ENCODE measurements around the gene SPTBN1.

The SPTBN1 gene

DNA sequence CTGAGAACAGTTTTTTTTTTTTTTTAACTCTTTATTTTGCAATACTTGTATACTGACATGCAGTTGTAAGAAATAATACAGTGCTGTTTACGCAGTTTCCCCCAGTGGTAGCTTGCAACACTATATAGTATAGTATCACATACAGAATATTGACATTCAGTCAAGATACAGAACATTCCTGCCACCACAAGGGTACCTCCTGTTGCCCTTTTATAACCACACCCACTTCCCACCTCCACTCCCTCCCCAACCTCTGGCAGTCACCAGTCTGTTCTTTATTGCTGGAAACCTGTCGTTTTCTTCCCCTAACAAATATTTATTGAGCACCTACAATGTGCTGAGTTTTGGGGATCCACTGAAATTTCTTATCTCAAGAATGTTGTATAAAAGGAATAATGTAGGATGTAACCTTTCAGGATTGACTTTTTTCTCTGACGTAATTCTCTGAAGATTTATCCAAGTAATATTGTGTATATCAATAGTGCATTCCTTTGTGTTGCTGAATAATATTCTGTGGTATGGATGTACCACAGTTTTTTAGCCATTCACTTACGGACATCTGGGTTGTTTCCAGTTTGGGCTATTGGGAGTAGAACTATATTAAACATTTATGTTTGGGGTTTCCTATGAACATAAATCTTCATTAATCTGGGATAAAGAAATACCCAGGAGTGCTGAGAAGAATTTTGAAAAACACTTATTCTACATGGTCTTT is 215.9 kb downstream of the SPTBN1 start:
- Histone ChIP-seq H3K27ac (ENCODE audit: low read depth, low read length) (no peak overlapping the region), H3K9ac (ENCODE audit: low read depth, low read length) (no peak overlapping the region), H3K9me3 (ENCODE audit: insufficient read depth, low read depth, low read length) (no peaks in the 10 kb centered on the region), H3K4me1 (ENCODE audit: insufficient read depth, low read length) (peaks cover 9% of the 10 kb centered on the region; the same call in 1 of the 2 replicates), H3K4me3 (ENCODE audit: low read length) (no peak overlapping the region), H3K27me3 (ENCODE audit: insufficient read depth, low read length) (no peaks in the 10 kb centered on the region), H3K36me3 (ENCODE audit: insufficient read depth, low read length) (peaks cover 44% of the 10 kb centered on the region)
- 93% methylated on average over 4 of the region's 4 CpGs for WGBS

DNA sequence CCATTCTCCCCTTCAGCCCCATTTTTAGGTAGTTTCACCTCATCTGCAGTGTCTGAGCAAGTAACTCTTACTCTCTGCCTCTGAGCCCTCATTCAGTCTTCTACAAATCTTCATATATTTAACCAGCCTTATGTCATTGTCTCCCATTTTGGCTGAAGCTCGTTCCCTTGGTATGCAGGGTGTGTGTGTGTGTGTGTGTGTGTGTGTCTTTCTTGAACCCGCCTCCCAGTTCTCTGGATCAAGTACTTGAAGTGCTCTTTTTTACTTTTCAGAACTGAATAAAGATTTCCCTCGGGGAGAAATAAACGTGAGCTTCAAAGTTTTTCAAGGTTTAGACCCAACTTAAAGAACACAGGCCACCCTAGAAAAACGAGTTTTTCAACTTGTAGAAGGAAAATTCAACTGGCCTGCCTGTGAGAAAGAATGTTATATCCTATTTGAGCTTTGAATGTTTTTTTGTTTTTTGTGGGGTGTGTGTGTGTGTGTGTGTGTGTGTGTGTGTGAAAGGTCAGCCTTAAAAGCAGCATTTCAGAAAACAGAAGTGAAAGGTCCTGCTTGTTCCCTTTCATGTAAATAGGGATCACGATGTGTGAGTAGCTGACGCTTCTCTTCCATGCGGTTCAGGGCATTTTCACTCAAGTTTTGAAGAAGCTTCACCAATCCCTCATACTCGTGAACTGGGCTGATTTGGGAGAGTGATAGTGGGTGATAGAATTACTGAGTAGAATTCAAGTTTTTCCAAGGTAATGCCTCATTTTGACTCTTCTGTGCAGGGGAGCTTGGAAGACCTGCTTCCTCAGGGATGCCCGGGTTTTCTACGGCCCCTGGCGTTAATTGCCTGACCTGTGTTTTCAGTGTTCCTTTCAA is 216.7 kb downstream of the SPTBN1 start:
- Histone ChIP-seq H3K9ac (ENCODE audit: low read depth, low read length) (no peak overlapping the region), H3K36me3 (ENCODE audit: insufficient read depth, low read length) (peaks cover 36% of the 10 kb centered on the region), H3K27ac (ENCODE audit: low read depth, low read length) (no peak overlapping the region), H3K4me3 (ENCODE audit: low read length) (no peak overlapping the region), H3K27me3 (ENCODE audit: insufficient read depth, low read length) (no peaks in the 10 kb centered on the region), H3K9me3 (ENCODE audit: insufficient read depth, low read depth, low read length) (no peaks in the 10 kb centered on the region), H3K4me1 (ENCODE audit: insufficient read depth, low read length) (peaks cover 9% of the 10 kb centered on the region; the same call in 1 of the 2 replicates)
- WGBS = 89% methylated on average over 12 of the region's 12 CpGs

DNA sequence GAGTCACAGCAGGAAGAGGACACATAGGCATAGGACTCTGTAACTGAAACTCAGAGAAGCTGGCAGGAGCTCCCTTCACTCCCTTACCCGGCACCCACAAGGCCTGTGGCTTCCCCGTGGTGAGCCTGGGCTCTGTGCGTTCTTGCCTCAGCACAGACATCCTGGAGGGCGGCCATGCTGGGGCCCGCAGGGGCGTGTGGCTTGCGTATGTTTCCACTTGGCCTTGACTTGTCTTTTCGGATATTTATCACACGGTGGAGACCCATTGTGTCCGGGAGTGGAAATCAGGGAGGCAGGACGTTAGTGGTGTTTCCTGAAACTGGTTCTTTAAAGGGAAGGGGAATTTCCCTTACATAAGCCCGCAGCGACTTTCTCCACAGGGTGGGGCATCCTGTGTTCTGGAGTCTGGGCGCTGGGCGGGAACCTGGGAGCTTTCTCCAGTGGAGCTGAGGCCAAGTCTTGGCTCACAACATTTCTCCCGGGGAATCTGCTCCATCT is 217.4 kb downstream of the SPTBN1 start:
- Histone ChIP-seq H3K4me3 (ENCODE audit: low read length) (no peak overlapping the region), H3K9ac (ENCODE audit: low read depth, low read length) (no peak overlapping the region), H3K27ac (ENCODE audit: low read depth, low read length) (no peak overlapping the region), H3K4me1 (ENCODE audit: insufficient read depth, low read length) (peaks cover 9% of the 10 kb centered on the region; the same call in 1 of the 2 replicates), H3K36me3 (ENCODE audit: insufficient read depth, low read length) (peaks cover 29% of the 10 kb centered on the region), H3K27me3 (ENCODE audit: insufficient read depth, low read length) (no peaks in the 10 kb centered on the region), H3K9me3 (ENCODE audit: insufficient read depth, low read depth, low read length) (no peaks in the 10 kb centered on the region)
- WGBS = 90% methylated on average over 16 of the region's 16 CpGs

DNA sequence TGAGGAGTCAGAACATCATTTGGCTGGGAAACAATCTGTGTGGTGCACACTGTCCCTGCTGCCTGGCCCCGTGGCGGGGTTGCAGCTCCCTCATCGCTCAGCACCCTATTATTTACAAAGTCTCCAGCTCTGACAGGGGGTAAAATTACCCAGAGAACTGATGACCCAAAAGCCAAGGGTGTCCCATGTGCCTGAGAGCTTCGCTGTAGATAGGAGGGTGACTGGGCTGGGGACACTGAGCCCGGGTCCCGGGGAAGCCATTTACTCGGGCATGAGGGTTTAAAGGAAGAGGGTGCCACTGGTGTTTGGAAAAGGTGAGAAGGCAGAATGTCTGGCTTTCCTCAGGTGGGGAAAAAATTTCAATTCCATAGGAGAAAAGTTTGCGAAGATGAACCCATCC is 219.2 kb downstream of the SPTBN1 start:
- Histone ChIP-seq H3K4me1 (ENCODE audit: insufficient read depth, low read length) (peaks cover 9% of the 10 kb centered on the region; the same call in 1 of the 2 replicates), H3K27ac (ENCODE audit: low read depth, low read length) (no peak overlapping the region), H3K27me3 (ENCODE audit: insufficient read depth, low read length) (no peaks in the 10 kb centered on the region), H3K9me3 (ENCODE audit: insufficient read depth, low read depth, low read length) (no peaks in the 10 kb centered on the region), H3K36me3 (ENCODE audit: insufficient read depth, low read length) (peaks cover 12% of the 10 kb centered on the region), H3K9ac (ENCODE audit: low read depth, low read length) (no peak overlapping the region), H3K4me3 (ENCODE audit: low read length) (no peak overlapping the region)
- 94% methylated on average over 8 of the region's 8 CpGs for WGBS

DNA sequence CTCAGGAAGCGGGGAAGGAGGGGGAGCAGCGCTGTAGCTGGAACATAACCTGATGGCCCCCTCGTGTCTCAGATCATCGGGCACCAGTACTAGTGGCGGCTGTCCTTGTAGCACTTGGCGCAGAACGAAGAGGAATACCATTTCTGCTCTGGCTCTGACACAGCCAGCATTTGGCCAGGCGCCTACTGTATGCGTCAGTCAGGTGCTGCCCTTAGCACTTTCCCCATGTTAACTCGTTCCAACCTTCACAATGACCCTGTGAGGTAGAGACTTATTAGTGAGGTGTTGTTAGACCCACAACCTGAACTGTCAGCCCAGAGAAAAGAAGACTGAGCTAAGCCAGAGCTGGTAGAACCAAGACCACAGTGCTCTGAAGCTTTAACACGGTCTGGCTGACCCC is 219.6 kb downstream of the SPTBN1 start:
- Histone ChIP-seq H3K9me3 (ENCODE audit: insufficient read depth, low read depth, low read length) (no peaks in the 10 kb centered on the region), H3K9ac (ENCODE audit: low read depth, low read length) (no peak overlapping the region)

DNA sequence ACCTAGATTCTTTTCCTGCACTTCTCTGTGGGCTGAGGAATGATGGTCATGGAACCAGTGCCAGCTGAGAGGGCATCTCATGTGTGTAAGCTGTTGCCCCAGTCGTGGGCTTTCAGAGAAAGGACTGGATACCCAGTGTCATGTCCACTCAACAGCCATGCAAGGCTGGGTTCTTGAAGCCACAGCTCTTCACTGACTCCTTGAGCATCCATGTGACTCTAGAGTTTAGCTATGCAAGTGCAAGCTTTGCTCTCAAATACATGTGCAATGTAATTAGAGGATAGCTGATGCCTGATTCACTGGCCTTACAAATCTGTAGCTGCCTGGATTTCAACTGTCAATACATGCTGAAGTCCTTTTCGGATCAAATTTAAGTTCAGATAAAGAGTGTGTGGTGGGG is 220.5 kb downstream of the SPTBN1 start:
- H3K27ac ChIP-seq (ENCODE audit: low read depth, low read length) = no peak overlapping the region
- 93% methylated on average over 2 of the region's 2 CpGs for WGBS
- no peak overlapping the region for H3K9ac ChIP-seq (ENCODE audit: low read depth, low read length)
- no peaks in the 10 kb centered on the region for H3K27me3 ChIP-seq (ENCODE audit: insufficient read depth, low read length)
- no peak overlapping the region for H3K4me3 ChIP-seq (ENCODE audit: low read length)
- H3K36me3 ChIP-seq (ENCODE audit: insufficient read depth, low read length) = no peaks in the 10 kb centered on the region
- peaks cover 9% of the 10 kb centered on the region; the same call in 1 of the 2 replicates for H3K4me1 ChIP-seq (ENCODE audit: insufficient read depth, low read length)
- no peaks in the 10 kb centered on the region for H3K9me3 ChIP-seq (ENCODE audit: insufficient read depth, low read depth, low read length)

More for the DNA sequence above, 219.6 kb downstream of the SPTBN1 start:
- Histone ChIP-seq H3K4me1 (ENCODE audit: insufficient read depth, low read length) (peaks cover 9% of the 10 kb centered on the region; the same call in 1 of the 2 replicates), H3K4me3 (ENCODE audit: low read length) (no peak overlapping the region), H3K36me3 (ENCODE audit: insufficient read depth, low read length) (peaks cover 7% of the 10 kb centered on the region), H3K27me3 (ENCODE audit: insufficient read depth, low read length) (no peaks in the 10 kb centered on the region), H3K27ac (ENCODE audit: low read depth, low read length) (no peak overlapping the region)
- WGBS = 94% methylated on average over 11 of the region's 11 CpGs

DNA sequence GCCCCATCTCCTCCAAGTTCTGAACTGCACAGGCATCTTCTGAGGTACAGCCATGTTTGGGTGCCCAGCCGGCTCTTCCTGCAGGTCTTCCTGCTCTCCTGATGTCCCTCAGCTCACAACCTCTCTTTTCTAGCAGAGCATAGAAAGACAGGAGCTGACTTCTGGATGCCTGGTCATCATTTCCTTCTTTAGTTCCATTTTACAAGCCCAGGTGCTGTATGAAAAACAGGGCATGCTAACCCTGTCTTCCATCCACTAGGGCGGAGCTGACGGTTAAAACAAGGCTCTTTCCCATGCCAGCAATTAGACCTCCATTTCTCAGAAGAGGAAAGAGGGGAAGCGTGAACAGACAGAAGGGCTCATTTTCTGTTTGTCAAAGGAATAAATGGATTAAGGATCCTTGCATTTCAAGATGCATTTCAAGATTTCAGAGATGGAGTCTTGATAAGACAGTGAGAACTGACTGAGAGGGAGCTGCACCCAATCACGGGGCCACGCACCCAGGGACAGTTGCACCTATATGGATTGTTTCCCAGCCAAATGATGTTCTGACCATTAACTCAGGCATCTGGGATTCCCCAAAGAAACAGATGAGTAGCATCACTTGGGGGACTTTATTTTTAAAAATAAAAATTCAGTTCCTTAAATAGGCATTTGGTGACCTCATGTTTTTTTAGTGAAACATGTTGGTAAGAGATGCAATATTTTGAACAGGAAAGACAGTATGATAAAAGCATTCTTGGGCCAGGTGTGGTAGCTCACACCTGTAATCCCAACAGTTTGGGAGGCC is 221.5 kb downstream of the SPTBN1 start:
- H3K27ac ChIP-seq (ENCODE audit: low read depth, low read length) = no peak overlapping the region
- 98% methylated on average over 6 of the region's 6 CpGs for WGBS
- no peaks in the 10 kb centered on the region for H3K36me3 ChIP-seq (ENCODE audit: insufficient read depth, low read length)
- H3K9me3 ChIP-seq (ENCODE audit: insufficient read depth, low read depth, low read length) = no peaks in the 10 kb centered on the region
- peaks cover 7% of the 10 kb centered on the region; the same call in 1 of the 2 replicates for H3K4me1 ChIP-seq (ENCODE audit: insufficient read depth, low read length)
- no peak overlapping the region for H3K9ac ChIP-seq (ENCODE audit: low read depth, low read length)
- no peaks in the 10 kb centered on the region for H3K27me3 ChIP-seq (ENCODE audit: insufficient read depth, low read length)
- no peak overlapping the region for H3K4me3 ChIP-seq (ENCODE audit: low read length)

DNA sequence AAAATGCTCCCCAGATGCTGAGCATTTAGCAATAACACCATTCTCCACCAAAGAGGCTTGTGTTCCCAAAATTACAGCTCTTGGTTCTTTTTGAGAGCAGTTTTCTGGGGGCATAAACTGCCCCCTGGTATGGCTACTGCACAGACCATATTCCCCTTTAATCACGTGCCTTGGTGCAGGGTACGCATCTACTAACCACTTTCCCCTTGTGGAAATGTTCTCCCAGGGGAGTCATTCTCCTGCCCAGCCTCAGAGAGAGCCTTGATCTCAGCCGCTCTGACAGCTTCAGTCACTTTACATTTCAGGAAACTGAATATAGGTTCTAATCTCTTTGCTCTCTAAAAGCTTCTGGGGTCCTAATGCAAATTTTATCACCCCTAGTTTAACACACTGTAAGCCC is 222.6 kb downstream of the SPTBN1 start:
- H3K36me3 ChIP-seq (ENCODE audit: insufficient read depth, low read length) = no peaks in the 10 kb centered on the region
- 75% methylated on average over 3 of the region's 3 CpGs for WGBS

DNA sequence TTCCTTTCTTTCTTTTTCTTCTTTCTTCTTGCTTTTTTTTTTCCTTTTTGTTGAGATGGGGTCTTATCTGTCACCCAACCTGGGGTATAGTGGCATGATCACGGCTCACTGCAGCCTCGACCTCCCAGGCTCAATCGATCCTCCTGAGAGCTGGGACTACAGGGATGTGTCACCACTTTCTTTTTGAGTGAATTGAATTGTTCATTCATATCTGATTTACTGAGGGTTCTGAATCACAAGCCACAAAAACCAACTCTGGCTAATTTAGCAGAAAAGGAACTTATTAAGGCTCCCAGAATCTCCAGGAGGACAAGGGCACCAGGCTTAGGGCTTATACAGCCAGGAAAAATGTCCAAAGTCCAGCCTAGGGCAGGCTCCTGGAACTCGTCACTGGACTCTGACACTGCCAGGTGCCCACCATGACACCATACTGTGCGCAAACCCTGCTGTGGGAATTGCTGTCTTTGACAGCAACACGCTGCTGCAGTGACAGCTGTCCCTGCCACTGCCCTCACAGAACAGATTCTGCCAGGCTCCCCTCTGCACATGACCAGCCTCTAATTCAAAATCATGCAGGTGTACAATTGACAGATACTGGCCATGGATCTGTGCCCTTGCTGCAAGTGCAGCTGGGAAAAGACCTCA is 224.4 kb downstream of the SPTBN1 start:
- Histone ChIP-seq H3K9ac (ENCODE audit: low read depth, low read length) (no peak overlapping the region), H3K4me1 (ENCODE audit: insufficient read depth, low read length) (no peaks in the 10 kb centered on the region), H3K27me3 (ENCODE audit: insufficient read depth, low read length) (no peaks in the 10 kb centered on the region), H3K36me3 (ENCODE audit: insufficient read depth, low read length) (no peaks in the 10 kb centered on the region), H3K9me3 (ENCODE audit: insufficient read depth, low read depth, low read length) (no peaks in the 10 kb centered on the region), H3K27ac (ENCODE audit: low read depth, low read length) (no peak overlapping the region), H3K4me3 (ENCODE audit: low read length) (no peak overlapping the region)
- whole genome bisulfite sequencing = 84% methylated on average over 6 of the region's 6 CpGs

More for the DNA sequence above, 222.6 kb downstream of the SPTBN1 start:
- no peak overlapping the region for H3K9ac ChIP-seq (ENCODE audit: low read depth, low read length)
- no peaks in the 10 kb centered on the region for H3K4me1 ChIP-seq (ENCODE audit: insufficient read depth, low read length)
- H3K27ac ChIP-seq (ENCODE audit: low read depth, low read length) = no peak overlapping the region
- H3K9me3 ChIP-seq (ENCODE audit: insufficient read depth, low read depth, low read length) = no peaks in the 10 kb centered on the region
- no peak overlapping the region for H3K4me3 ChIP-seq (ENCODE audit: low read length)
- H3K27me3 ChIP-seq (ENCODE audit: insufficient read depth, low read length) = no peaks in the 10 kb centered on the region

DNA sequence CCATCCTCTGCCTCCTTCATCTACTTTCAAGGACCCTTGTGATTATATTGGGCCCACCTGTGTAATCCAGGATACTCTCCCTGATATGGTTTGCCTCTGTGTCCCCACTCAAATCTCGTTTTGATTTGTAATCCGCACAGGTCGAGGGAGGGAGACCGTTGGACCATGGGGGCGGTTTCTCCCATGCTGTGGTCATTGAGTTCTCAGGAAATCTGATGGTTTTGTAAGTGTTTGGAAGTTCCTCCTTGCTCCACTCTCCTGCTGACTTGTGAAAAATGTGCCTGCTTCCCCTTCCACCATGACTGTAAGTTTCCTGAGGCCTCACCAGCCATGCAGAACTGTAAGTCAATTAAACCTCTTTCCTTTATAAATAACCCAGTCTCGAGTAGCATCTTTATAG is 225.3 kb downstream of the SPTBN1 start:
- WGBS = 93% methylated on average over 6 of the region's 6 CpGs
- H3K27me3 ChIP-seq (ENCODE audit: insufficient read depth, low read length) = no peaks in the 10 kb centered on the region
- H3K9ac ChIP-seq (ENCODE audit: low read depth, low read length) = no peak overlapping the region
- no peak overlapping the region for H3K27ac ChIP-seq (ENCODE audit: low read depth, low read length)
- no peak overlapping the region for H3K4me3 ChIP-seq (ENCODE audit: low read length)
- no peaks in the 10 kb centered on the region for H3K9me3 ChIP-seq (ENCODE audit: insufficient read depth, low read depth, low read length)
- no peaks in the 10 kb centered on the region for H3K4me1 ChIP-seq (ENCODE audit: insufficient read depth, low read length)
- H3K36me3 ChIP-seq (ENCODE audit: insufficient read depth, low read length) = no peaks in the 10 kb centered on the region

All from HUES64 (cell line).